GM18526 (cell line): ENCODE results near the gene SULT6B1.

Experiments
- POLR2A ChIP-seq: IDR thresholded peaks from 3 replicates; pipeline ENCODE4 v1.6.1; 2011; ENCODE audit not compliant: insufficient read length; ENCODE audit errors: extremely low read depth

Gene SULT6B1

DNA sequence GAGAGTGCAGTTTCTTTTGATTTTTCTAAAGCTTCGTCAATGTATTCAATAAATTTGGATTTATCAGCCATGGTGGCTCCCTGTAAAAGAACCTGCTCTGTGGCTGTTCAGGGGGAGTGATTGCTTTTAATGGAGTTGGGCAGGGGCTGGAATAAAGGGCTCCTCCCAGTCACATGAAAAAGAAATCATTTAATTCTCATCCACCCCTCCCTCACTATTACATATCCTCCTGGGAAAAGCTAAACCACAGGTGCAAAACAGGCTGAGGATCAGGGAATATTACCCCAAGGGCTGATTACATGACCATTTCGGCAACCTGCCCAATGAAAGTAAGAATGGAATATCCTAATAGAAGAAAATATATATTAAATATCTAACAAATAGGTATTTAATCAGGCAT lies at the start of gene SULT6B1:
TSS of gene SULT6B1 (minus strand) at position 101 of the 400 bp plus-strand sequence. CDS start at position 71, 30 bp downstream.
- no peak for TF ChIP-seq POLR2A

DNA sequence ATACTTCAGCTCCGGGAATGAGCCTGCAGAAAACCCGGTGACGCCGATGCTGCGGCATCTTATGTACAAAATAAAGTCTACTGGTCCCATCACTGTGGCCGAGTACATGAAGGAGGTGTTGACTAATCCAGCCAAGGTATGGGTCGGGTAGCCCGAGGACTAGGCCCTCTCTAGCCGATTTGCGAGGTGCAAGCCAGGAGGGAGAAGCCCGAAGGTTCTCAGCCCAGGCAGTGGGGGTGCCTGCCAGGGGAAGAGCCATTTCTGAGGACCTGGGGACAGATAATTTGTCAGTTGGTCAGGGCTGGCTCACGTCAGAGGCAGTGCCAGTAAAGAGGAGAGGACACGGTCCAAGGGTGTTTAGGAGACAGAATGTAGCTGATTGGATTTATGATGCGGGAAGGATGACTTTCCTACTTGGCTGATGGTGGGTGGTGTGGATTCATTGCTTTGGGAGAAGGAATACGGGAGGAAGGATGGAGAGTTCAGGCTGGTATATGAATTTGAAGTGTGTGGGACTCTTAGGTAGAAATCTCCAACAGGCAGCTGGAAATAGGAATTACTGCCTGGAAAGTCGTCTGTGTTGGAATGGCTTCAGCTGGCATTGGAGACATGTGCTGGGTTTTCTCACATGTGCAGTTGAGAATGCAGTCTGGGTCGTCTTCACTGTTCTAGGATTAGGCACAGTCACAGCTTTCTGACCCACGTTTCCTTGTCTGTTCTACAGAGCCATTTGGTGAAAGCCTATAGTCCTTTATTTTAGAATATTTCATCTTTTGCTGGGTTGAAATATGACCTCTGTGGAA lies 43.9 kb upstream of the SULT6B1 start:
- TF ChIP-seq POLR2A, result no peak

DNA sequence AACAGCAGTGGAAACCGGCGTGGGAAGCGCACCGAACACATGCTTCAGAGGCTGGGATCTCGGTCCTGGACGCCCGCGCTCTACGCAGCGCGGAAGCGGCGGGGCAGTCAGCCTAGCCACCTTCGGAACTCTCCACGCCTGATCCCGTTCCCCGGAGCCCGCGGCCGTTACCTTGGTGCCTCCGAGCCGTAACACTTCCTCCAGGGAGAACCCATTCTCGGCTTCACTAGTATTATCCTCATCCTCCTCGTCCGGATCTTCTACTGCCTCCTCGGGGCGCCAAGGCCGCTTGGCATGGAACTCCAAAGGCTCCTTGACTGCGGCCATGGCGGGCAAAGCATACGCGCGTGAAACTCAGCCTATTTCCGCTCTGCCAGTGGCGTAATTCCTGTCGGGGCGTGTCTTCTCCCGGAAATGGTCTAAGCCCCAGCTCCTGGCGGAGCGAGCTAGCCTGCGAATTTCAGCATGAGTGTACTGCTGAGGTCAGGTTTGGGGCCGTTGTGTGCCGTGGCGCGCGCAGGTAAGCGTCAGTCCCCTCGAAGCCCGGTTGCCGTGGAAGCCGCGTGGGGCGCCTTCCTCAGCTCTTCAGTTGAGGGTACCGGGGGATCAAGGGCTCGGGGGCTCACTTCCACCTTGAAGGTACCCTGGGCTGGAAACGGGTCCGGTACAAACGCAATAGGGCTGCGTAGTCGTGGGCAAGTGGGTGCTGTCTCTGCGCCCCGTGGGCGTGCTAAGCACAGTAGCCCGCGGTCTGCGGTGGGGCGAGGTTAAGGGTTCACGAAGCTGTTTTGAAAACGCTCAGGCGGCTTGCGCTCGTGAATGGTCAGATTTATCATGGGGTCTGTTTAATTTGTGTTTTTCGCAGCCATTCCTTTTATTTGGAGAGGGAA lies 43.0 kb upstream of the SULT6B1 start, which contains the start of the genes CEBPZ and NDUFAF7:
TSS of gene CEBPZ (minus strand) at position 356 of the 890 bp plus-strand sequence. CDS start at position 327, 29 bp downstream.
TSS of gene NDUFAF7 (plus strand) at position 418 of the 890 bp plus-strand sequence. CDS start at position 466, 48 bp downstream.
- TF ChIP-seq POLR2A, result peak; percentile 91

DNA sequence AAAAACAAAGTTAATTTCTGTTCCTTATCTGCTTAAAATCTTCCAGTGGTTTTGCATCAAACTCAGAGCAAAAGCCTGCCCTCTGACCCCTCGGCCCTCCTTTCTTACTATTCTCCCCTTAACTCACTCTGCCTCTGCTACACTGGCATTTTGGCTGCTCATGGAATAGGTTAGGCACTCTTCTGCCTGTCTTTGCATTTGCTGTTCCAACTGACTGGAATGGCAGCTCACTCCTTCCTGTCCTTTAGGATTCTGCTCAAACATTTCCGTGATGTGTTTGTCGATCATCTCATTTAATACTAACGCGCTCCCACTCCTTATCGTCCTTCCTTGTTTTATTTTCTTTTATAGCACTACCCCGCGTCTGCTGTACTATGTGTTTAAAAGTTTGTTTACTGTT lies 42.1 kb upstream of the SULT6B1 start:
- TF ChIP-seq POLR2A, result no peak

DNA sequence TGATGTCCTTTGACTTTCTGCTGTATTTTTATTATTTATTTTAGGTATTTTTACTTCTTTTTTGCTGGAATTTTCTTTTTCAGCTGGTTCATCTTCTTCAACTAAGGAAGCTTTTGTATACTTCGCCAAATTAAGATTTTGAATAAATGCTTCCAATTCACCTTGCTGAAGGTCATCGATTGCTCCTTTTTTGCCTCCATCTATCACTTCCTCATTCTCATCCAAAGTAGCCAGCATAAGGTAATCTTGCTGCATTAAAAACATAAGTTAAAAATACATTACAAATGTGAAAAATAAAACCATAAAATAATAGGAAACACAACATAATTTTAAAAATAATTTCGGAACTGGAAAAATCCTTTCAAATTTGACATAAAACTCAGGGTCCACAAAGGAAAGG lies 40.3 kb upstream of the SULT6B1 start:
- TF ChIP-seq POLR2A, result no peak

- TF ChIP-seq POLR2A, result no peak
Observed at GRCh38 chr2:37226863-37227262, 38.4 kb upstream of the SULT6B1 start.

DNA sequence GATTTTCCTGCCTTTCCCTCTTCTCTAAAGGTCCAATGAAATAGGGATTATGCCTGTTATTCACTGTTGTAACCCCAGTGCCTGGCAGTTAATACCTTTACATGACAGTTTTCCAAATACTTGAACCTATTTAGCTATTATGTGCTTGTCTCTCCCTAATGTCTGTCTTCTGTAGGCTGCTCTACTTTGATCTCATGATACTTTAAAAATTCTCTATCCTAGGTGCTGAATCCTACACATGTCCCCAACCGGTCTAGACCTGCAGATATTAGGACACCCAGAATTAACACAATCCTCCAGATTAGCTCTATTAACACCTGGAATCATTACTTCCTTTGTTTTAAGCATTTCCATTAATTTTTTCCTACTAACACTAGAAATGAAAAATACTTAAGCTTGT lies 35.6 kb upstream of the SULT6B1 start:
- TF ChIP-seq POLR2A, result no peak

GRCh38 chr2:37223131-37223530 lies 34.7 kb upstream of the SULT6B1 start:
- TF ChIP-seq POLR2A, result no peak

DNA sequence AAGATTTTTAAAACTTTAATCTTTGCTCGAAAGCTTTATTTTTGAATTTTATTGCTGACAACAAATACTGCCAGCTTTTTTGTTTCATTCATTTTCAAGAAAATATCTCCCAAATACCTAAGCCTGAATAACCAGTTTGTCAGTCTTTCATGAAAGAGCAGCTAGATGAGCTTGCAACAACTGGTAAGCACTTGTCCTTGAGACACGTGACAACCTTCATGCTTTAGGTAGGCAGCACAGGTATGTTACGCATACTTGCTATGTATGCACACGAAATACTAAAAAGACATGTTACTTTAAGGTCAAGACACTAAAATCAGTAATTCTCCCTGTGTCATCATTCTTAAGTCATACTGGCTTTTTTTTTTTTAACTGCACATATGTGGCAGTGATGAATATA lies 30.6 kb upstream of the SULT6B1 start:
- no peak for TF ChIP-seq POLR2A

DNA sequence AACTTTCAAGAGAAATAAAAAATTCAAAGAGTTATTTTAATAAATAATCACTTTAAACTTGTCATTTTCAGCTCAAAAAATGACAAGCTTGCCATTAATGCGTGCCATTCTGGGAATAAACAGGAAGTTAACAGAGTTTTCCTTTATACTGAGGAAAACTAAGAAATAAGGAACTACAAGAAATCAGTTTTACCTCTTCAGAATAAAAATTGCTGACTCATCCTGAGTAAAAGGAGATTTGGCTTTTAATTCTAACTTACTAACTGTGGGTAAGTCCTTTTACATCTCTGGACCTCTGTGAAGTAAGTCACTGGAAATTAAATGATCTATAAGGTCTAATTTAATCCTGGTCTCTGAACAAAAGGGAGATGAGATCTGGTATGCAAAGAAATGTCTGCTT lies 26.8 kb upstream of the SULT6B1 start:
- no peak for TF ChIP-seq POLR2A

DNA sequence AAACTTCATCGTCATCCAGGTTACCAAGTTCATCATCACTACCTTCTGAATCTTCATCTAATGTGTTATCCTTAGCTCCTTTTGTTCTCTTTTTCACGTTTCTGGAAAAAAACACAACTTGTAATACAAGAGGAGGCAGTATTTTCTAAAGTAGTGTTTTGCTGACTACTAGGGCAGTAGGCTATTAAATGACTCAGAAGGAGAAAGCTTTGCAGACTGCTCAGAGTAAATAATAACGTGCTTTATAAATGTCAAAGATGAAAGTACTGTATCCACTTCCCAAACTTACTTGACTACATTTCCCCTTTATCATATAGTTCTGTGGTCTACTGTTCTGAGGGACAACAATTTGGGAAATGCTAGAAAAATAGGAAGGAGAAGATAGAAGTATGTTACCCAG lies 23.5 kb upstream of the SULT6B1 start:
- TF ChIP-seq POLR2A, result no peak

DNA sequence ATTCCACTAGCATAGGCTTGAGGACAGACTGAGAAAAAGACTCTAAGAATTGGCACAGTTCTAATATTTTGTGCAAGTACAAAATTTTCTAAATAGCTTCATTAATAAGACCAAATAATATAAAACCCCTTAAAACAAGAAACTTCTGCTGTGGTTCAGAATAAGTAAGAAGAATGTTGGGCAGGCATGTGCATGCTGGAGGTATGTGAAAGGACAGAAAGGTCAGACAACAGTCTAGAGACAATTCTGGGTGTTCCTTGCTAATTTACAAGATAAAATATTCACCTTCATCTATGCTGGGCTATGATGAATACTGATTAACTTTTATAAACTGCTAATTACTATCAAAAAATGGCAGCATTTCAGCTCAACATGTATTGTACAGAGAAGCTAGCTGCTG lies 22.7 kb upstream of the SULT6B1 start:
- no peak for TF ChIP-seq POLR2A

GRCh38 chr2:37205689-37206341 lies 17.3 kb upstream of the SULT6B1 start:
- TF ChIP-seq POLR2A, result no peak

DNA sequence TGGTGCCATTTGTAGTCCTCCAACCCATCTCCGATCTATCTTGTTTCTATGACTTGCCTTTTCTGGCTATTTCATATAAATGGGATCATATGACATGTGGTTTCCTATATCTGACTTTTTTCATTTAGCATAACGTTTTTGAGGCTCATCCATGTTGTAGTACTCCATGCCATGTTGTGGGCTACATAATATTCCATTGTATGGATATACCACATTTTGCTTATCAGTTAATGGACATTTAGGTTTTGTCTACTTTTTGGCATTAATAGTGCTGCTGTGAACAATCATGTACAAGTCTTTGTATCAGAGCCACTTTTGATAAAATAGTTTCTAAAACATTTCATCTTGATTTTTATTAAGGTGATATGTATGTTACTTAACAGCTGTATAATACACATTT lies 15.2 kb upstream of the SULT6B1 start:
- TF ChIP-seq POLR2A, result no peak

- TF ChIP-seq POLR2A, result no peak
Observed at GRCh38 chr2:37201766-37202165, 13.3 kb upstream of the SULT6B1 start.
